ENCODE results near the gene WDR86.

- TF ChIP-seq CTCF (conservative IDR thresholded peaks at IDR 0.05) (no peak), EZH2 (IDR thresholded peaks at IDR 0.05; ENCODE audit: low read depth) (no peak)
Measured at GRCh38 chr7:151438864-151439601, 29.2 kb upstream of the WDR86 start.
